ENCODE data around the gene CD68.

CD68 gene

GRCh38 chr17:7573324-7574080 is 5.9 kb upstream of the CD68 start:
- DNase-seq (ENCODE audit: low read depth in 1 of 2, low spot score in 1 of 2) = peak; percentile 77 to 78
- Histone ChIP-seq H3K27me3 (ENCODE audit: insufficient read depth, poor library complexity, severe bottlenecking) (no peaks in the 10 kb centered on the region), H3K27ac (replicated peaks) (peak overlapping the region; percentile 99), H3K4me3 (replicated peaks; ENCODE audit: insufficient read depth, low read length) (peak overlapping the region; percentile 61)
- TF ChIP-seq, protein P1, sequence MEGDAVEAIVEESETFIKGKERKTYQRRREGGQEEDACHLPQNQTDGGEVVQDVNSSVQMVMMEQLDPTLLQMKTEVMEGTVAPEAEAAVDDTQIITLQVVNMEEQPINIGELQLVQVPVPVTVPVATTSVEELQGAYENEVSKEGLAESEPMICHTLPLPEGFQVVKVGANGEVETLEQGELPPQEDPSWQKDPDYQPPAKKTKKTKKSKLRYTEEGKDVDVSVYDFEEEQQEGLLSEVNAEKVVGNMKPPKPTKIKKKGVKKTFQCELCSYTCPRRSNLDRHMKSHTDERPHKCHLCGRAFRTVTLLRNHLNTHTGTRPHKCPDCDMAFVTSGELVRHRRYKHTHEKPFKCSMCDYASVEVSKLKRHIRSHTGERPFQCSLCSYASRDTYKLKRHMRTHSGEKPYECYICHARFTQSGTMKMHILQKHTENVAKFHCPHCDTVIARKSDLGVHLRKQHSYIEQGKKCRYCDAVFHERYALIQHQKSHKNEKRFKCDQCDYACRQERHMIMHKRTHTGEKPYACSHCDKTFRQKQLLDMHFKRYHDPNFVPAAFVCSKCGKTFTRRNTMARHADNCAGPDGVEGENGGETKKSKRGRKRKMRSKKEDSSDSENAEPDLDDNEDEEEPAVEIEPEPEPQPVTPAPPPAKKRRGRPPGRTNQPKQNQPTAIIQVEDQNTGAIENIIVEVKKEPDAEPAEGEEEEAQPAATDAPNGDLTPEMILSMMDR (IDR thresholded peaks at IDR 0.05; ENCODE audit: insufficient read depth, low read length) = no peak
- TF ChIP-seq, protein P2, sequence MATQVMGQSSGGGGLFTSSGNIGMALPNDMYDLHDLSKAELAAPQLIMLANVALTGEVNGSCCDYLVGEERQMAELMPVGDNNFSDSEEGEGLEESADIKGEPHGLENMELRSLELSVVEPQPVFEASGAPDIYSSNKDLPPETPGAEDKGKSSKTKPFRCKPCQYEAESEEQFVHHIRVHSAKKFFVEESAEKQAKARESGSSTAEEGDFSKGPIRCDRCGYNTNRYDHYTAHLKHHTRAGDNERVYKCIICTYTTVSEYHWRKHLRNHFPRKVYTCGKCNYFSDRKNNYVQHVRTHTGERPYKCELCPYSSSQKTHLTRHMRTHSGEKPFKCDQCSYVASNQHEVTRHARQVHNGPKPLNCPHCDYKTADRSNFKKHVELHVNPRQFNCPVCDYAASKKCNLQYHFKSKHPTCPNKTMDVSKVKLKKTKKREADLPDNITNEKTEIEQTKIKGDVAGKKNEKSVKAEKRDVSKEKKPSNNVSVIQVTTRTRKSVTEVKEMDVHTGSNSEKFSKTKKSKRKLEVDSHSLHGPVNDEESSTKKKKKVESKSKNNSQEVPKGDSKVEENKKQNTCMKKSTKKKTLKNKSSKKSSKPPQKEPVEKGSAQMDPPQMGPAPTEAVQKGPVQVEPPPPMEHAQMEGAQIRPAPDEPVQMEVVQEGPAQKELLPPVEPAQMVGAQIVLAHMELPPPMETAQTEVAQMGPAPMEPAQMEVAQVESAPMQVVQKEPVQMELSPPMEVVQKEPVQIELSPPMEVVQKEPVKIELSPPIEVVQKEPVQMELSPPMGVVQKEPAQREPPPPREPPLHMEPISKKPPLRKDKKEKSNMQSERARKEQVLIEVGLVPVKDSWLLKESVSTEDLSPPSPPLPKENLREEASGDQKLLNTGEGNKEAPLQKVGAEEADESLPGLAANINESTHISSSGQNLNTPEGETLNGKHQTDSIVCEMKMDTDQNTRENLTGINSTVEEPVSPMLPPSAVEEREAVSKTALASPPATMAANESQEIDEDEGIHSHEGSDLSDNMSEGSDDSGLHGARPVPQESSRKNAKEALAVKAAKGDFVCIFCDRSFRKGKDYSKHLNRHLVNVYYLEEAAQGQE (IDR thresholded peaks at IDR 0.05; ENCODE audit: insufficient replicate concordance, low read depth) = no peak
- no peak for TF ChIP-seq SPI1 (IDR thresholded peaks at IDR 0.05; ENCODE audit: borderline replicate concordance, low read depth)
- TF ChIP-seq POLR2AphosphoS5 (IDR thresholded peaks at IDR 0.05; ENCODE audit: low read depth) = peak; percentile 54; the same call in 1 of the 2 replicates
- TF ChIP-seq GABPA (IDR thresholded peaks at IDR 0.05; ENCODE audit: low read depth) = no peak

DNA sequence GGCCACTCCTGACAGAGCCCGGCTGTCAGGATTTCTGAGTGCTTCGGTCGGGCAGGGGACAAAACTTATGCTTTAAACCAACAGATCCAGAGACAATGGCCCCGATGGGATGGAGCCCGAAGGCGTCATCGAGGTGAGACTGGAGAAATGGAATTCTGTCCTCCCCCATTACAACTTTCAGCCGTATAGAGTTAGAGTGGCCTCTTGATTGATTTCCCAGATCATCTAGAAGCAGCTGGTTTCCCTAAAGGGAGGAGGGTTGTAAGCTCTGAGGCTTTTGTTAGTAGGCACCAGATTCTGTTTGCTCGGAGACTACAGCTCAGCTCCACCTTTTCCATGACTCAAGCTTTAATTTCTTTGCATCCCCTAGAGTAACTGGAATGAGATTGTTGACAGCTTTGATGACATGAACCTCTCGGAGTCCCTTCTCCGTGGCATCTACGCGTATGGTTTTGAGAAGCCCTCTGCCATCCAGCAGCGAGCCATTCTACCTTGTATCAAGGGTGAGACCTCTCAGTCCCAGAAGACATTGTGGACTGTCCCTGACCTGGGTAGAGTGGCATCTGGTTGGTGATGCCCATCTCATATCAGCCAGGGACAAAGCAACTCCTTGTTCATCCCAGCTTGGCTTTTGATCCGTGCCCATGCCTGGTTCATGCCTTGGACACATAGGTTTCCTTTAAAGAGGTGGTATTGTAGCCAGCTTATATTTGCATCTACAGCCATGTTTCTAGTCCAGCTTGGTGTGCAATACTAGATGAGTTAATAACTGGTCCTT is 5.1 kb upstream of the CD68 start:
- no peak; the same call in 1 of the 2 replicates for TF ChIP-seq POLR2AphosphoS5 (IDR thresholded peaks at IDR 0.05; ENCODE audit: low read depth)
- TF ChIP-seq, protein P2 (IDR thresholded peaks at IDR 0.05; ENCODE audit: insufficient replicate concordance, low read depth) = no peak
- TF ChIP-seq, protein P1 (IDR thresholded peaks at IDR 0.05; ENCODE audit: insufficient read depth, low read length) = no peak
- TF ChIP-seq SPI1 (IDR thresholded peaks at IDR 0.05; ENCODE audit: borderline replicate concordance, low read depth) = no peak
- no peak for TF ChIP-seq GABPA (IDR thresholded peaks at IDR 0.05; ENCODE audit: low read depth)

DNA sequence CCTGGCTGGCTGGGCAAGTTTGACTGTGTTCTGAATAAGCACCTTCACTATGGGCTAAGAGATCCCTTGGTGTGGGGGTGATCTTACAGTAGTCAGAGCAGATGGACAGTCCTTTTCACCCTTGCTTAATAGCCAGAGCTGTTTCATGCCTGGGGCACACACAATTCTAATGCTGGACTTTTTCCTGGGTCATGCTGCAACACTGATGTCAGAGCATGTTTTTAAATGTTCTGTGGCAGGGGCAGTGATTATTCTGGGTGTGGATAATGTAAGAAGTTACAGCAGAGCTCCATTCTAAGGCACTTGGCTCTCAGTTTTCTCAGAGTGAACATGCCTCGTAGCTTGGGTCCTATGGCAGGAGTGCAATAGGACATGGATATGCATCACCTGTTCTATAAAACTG is 4.0 kb upstream of the CD68 start:
- Histone ChIP-seq H3K4me3 (replicated peaks; ENCODE audit: insufficient read depth, low read length) (peak overlapping the region; percentile 61), H3K27me3 (ENCODE audit: insufficient read depth, poor library complexity, severe bottlenecking) (no peaks in the 10 kb centered on the region), H3K27ac (replicated peaks) (no peak overlapping the region)
- DNase-seq (ENCODE audit: low read depth in 1 of 2, low spot score in 1 of 2) = peak in 1 of 2 experiments; percentile 0
- TF ChIP-seq POLR2AphosphoS5 (IDR thresholded peaks at IDR 0.05; ENCODE audit: low read depth) (no peak), GABPA (IDR thresholded peaks at IDR 0.05; ENCODE audit: low read depth) (no peak), SPI1 (IDR thresholded peaks at IDR 0.05; ENCODE audit: borderline replicate concordance, low read depth) (no peak)
- TF ChIP-seq, protein P1 (IDR thresholded peaks at IDR 0.05; ENCODE audit: insufficient read depth, low read length) = no peak
- TF ChIP-seq, protein P2 (IDR thresholded peaks at IDR 0.05; ENCODE audit: insufficient replicate concordance, low read depth) = no peak

More for the DNA sequence above, 5.1 kb upstream of the CD68 start:
- peak in 1 of 2 experiments; percentile 0 for DNase-seq (ENCODE audit: low read depth in 1 of 2, low spot score in 1 of 2)
- H3K27ac ChIP-seq (replicated peaks) = peak overlapping the region; percentile 99
- peak overlapping the region; percentile 61 for H3K4me3 ChIP-seq (replicated peaks; ENCODE audit: insufficient read depth, low read length)
- H3K27me3 ChIP-seq (ENCODE audit: insufficient read depth, poor library complexity, severe bottlenecking) = no peaks in the 10 kb centered on the region

Measured in HL-60 (cell line).